Immature natural killer cell (primary cell): ENCODE measurements around the gene CLHC1. TPM values are rescaled to one million over a fixed set of nuclear protein-coding genes. Genes with fewer than 3 reads are reported as not detected.

Source experiments
- DNase-seq, 3 donors: peaks; one replicate each; pipeline ENCODE4 v3.0.0; 2022; ENCODE audit warnings: mixed read lengths in 1 of 3
- H3K27ac Mint-ChIP-seq, 6 donors: one replicate each; pipeline ENCODE4 v1.8.0; 2020; ENCODE audit warnings: mixed read lengths in 6 of 6, mild to moderate bottlenecking in 5 of 6, inconsistent platforms in 4 of 6, moderate library complexity in 3 of 6
- H3K27me3 Mint-ChIP-seq, 3 donors: one replicate each; pipeline ENCODE4 v1.8.0; 2020 to 2021; ENCODE audit warnings: low read depth in 3 of 3, mild to moderate bottlenecking in 3 of 3, mixed read lengths in 3 of 3, moderate library complexity in 3 of 3, inconsistent platforms in 1 of 3
- H3K36me3 Mint-ChIP-seq, 3 donors: one replicate each; pipeline ENCODE4 v1.8.0; 2020; ENCODE audit warnings: mixed read lengths in 3 of 3, inconsistent platforms in 2 of 3, mild to moderate bottlenecking in 2 of 3
- H3K4me1 Mint-ChIP-seq, 2 donors: one replicate each; pipeline ENCODE4 v1.8.0; 2020; ENCODE audit warnings: inconsistent platforms in 2 of 2, mild to moderate bottlenecking in 2 of 2, mixed read lengths in 2 of 2, moderate library complexity in 1 of 2
- H3K4me3 Mint-ChIP-seq, 5 donors: one replicate each; pipeline ENCODE4 v1.8.0; 2020; ENCODE audit warnings: mild to moderate bottlenecking in 5 of 5, mixed read lengths in 5 of 5, inconsistent platforms in 3 of 5, moderate library complexity in 3 of 5
- H3K9me3 Mint-ChIP-seq, 6 donors: one replicate each; pipeline ENCODE4 v1.8.0; 2020; ENCODE audit warnings: mild to moderate bottlenecking in 6 of 6, mixed read lengths in 6 of 6, inconsistent platforms in 4 of 6, moderate library complexity in 3 of 6
- polyA plus RNA-seq, 3 donors: library from polyadenylated mRNA; unstranded; fragments of 300-500 nt; fragmentation: Illumina TruSeq; gene quantifications; one replicate each; pipeline ENCODE4 v1.2.3, GENCODE V29; 2021

CLHC1 gene
- polyA plus RNA-seq, 3 donors from 2014 or later = 2.0 to 2.9 TPM; not detected in 1

DNA sequence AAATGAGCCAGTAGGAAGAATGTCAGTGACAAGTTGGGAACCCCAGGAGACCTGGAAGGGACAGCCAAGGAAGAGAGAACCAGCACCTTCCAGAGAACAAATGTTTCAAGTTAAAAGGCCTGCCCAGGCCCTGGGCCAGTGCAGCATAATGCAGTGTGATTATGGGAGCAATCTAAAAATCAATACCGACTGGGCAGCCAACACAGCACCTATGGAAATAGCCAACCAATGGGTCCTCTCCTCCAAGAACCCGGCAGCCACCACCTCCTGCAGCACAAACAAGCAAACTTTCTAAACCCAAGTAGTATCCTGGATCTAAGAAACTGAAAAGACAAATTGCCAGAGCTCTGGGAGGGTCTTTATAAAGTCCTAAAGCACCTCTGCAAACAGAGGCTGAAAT lies 71.7 kb downstream of the CLHC1 start:
- Mint-ChIP-seq H3K27me3 (peaks cover 2 to 8% (median 2%) of the 10 kb centered on the region in 3 donors), H3K9me3 (no peaks in the 10 kb centered on the region), H3K4me3 (no peak overlapping the region)

DNA sequence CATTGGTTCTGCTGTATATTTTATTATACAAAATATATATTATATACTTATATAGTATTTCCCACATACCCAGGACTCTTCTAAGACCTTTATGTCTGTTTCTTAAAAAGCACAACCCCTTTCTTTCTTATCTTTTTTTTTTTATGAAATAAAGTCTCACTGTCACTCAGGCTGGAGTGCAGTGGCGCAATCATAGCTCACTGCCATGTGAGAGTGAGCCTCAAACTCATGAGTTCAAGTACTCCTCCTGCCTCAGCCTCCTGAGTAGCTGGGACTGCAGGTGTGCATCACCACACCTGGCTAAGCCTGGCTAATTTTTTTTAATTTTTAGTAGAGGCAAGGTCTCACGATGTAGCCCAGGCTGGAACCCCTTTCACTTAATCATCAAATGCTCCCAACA lies 72.3 kb downstream of the CLHC1 start:
- H3K4me1 Mint-ChIP-seq = no peaks in the 10 kb centered on the region
- H3K4me3 Mint-ChIP-seq = no peak overlapping the region

More for the DNA sequence above, 71.7 kb downstream of the CLHC1 start:
- no peaks in the 10 kb centered on the region for H3K4me1 Mint-ChIP-seq
- DNase-seq = no peak
- no peak overlapping the region for H3K27ac Mint-ChIP-seq
- H3K36me3 Mint-ChIP-seq = no peaks in the 10 kb centered on the region

DNA sequence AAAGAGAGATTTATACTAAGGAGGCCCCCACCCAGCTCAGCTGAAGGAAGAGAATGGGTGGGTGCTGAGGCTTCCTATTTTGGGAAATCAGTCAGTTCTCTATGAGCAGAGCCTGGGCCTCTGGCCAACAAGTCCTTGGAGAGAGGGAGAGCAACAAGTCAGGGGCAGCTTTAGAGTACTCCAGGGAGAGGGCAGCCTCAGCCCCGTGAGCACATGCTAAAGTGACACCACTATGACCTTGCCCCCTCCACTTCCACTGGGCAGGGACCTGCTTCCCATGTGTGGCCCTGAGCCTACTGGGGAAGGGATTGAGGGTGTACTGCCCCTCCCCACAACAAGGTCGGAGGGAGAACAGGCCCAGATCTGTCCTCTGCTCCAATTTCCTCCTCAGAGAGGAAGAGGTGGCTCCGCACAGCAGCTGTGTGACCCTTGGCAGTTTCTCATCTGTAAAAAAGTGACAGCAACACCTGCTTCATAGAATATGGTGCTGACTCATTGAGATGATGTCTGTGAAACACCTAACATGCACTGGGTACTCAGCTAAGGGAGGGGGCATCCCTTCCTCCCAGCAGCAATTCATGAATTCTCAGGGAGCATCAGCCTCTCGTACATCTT lies 72.9 kb downstream of the CLHC1 start:
- no peaks in the 10 kb centered on the region for H3K4me1 Mint-ChIP-seq
- no peaks in the 10 kb centered on the region for H3K9me3 Mint-ChIP-seq
- peaks cover 0 to 10% (median 2%) of the 10 kb centered on the region in 3 donors for H3K27me3 Mint-ChIP-seq
- no peak overlapping the region for H3K4me3 Mint-ChIP-seq
- H3K36me3 Mint-ChIP-seq = no peaks in the 10 kb centered on the region
- DNase-seq = no peak
- H3K27ac Mint-ChIP-seq = no peak overlapping the region

More for the DNA sequence above, 72.3 kb downstream of the CLHC1 start:
- peaks cover 0 to 9% (median 2%) of the 10 kb centered on the region in 3 donors for H3K27me3 Mint-ChIP-seq
- no peaks in the 10 kb centered on the region for H3K9me3 Mint-ChIP-seq
- no peak for DNase-seq
- no peaks in the 10 kb centered on the region for H3K36me3 Mint-ChIP-seq
- no peak overlapping the region for H3K27ac Mint-ChIP-seq

DNA sequence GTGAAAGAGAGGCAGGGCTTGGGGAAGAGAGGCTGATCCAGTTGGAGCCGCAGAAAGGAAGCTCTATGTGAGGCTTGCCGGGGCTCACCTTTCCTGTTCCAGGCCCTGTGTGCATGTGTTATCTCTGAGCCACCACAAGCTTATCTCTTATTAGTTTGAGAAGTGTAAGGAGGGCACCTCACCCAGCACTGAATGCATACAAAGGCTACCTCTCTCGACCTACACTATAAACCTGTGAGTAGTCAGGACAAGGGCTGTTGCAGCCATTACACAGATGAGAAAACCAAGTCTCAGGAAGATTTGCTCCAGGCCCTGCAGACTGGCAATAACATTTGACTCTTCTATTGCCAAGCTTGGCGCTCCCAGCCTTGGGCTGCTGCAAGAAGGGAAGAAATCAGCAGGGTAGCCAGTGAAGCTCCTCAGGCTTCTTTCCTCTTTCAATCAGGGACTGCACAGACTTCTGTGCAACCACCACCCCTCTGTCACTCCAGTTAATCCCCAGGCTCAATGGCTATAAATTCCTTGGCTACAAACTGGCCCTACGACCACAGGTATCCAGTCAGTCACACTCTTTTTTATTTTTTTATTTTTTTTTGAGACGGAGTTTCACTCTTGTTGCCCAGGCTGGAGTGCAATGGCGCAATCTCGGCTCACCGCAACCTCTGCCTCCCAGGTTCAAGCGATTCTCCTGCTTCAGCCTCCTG lies 73.8 kb downstream of the CLHC1 start:
- H3K4me1 Mint-ChIP-seq = no peaks in the 10 kb centered on the region

DNA sequence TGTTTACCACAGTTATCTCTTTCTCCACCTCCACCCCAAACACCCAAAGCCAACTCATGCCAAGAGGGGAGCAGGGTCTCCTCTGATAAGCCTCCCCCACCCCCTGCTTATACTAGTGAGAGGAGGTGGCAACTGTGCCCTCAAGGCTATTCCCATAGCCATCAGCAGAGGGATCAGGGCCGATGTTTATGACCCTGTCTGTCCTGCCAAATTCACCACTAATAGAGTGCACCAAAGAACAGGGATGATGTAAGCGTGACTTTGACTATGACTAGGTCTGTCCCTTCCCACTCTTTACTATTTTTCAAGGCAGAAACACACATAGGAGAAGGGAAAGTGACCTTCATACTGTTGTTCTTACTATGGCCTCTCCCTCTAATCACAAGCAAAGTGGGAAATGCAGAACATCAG lies 74.6 kb downstream of the CLHC1 start:
- no peaks in the 10 kb centered on the region for H3K9me3 Mint-ChIP-seq
- no peak for DNase-seq
- no peak overlapping the region for H3K4me3 Mint-ChIP-seq
- no peaks in the 10 kb centered on the region for H3K36me3 Mint-ChIP-seq
- peaks cover 0 to 8% (median 0%) of the 10 kb centered on the region in 3 donors for H3K27me3 Mint-ChIP-seq
- H3K27ac Mint-ChIP-seq = no peak overlapping the region
- H3K4me1 Mint-ChIP-seq = no peaks in the 10 kb centered on the region

More for the DNA sequence above, 73.8 kb downstream of the CLHC1 start:
- DNase-seq = no peak
- H3K27ac Mint-ChIP-seq = no peak overlapping the region
- H3K4me3 Mint-ChIP-seq = no peak overlapping the region
- peaks cover 0 to 10% (median 2%) of the 10 kb centered on the region in 3 donors for H3K27me3 Mint-ChIP-seq
- H3K36me3 Mint-ChIP-seq = no peaks in the 10 kb centered on the region
- no peaks in the 10 kb centered on the region for H3K9me3 Mint-ChIP-seq

DNA sequence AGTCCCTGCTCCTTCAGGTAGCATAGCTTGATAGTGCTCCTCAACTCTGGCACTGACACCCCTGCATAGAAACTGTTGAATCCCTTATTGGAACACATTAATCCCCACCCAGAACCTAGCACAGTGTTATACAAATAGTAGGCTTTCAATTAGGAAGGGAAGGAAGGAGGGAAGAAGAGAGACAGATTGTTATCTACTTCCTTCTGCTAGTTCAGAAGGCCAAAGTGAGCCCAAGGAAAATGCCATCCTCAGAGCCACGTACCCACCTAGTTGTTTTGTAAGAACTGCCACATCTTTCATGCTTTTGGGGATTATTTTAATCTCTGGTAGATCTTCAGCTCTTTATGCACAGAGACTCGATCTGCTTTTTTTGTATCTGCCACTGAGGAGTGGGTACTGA lies 75.1 kb downstream of the CLHC1 start:
- no peak for DNase-seq
- no peaks in the 10 kb centered on the region for H3K36me3 Mint-ChIP-seq
- no peaks in the 10 kb centered on the region for H3K4me1 Mint-ChIP-seq
- no peak overlapping the region for H3K27ac Mint-ChIP-seq
- no peak overlapping the region for H3K4me3 Mint-ChIP-seq
- peaks cover 0 to 8% (median 0%) of the 10 kb centered on the region in 3 donors for H3K27me3 Mint-ChIP-seq
- no peaks in the 10 kb centered on the region for H3K9me3 Mint-ChIP-seq

DNA sequence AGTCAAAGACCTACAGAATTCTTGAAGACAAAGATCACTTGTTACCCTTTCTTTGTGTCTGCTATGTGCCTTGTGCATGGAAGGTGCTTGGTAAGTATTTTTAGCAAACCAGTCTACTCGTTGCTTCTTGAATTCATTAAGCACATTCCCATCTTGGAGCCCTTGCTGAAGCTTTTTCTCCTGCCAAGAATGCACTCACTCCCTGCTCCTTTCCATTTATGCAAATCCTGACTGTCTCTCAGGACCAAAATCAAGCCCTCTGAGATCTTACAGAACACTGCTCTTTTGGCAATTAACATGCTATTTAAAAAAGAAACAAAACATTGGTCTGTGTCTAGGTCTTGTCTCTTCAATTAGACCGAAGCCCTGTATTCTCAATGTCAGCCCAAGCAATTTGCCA lies 75.8 kb downstream of the CLHC1 start:
- H3K27me3 Mint-ChIP-seq = peaks cover 0 to 5% (median 0%) of the 10 kb centered on the region in 3 donors
- no peak overlapping the region for H3K4me3 Mint-ChIP-seq
- H3K27ac Mint-ChIP-seq = no peak overlapping the region
- no peak for DNase-seq
- no peaks in the 10 kb centered on the region for H3K9me3 Mint-ChIP-seq
- no peaks in the 10 kb centered on the region for H3K36me3 Mint-ChIP-seq
- H3K4me1 Mint-ChIP-seq = no peaks in the 10 kb centered on the region

DNA sequence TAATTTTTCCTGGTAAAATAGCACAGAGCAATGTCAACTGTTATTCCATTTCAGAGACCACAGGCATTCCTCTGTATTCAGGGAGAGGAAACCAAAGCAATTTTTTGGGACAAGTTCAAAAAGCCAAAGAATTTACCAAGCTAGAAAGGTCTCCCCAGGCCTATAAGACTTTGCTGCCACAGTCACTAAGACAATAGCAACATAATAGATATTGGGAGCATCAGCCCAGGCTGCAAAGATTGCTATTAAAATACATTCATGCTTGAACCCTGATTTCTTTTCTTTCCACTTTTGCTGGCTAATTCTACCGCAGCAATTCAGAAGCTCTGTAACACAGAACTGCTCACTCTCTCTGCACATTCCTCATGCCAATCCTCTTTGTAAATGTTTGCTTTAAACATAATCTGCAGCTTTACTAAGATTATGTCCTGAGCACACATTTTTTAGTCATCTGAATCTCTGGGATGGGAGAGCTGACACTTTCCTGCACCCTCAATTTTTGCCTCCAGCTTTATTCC lies 76.3 kb downstream of the CLHC1 start:
- Mint-ChIP-seq H3K27ac (no peak overlapping the region), H3K4me3 (no peak overlapping the region), H3K36me3 (no peaks in the 10 kb centered on the region), H3K4me1 (no peaks in the 10 kb centered on the region), H3K9me3 (no peaks in the 10 kb centered on the region), H3K27me3 (peaks cover 0 to 5% (median 0%) of the 10 kb centered on the region in 3 donors)
- no peak for DNase-seq

DNA sequence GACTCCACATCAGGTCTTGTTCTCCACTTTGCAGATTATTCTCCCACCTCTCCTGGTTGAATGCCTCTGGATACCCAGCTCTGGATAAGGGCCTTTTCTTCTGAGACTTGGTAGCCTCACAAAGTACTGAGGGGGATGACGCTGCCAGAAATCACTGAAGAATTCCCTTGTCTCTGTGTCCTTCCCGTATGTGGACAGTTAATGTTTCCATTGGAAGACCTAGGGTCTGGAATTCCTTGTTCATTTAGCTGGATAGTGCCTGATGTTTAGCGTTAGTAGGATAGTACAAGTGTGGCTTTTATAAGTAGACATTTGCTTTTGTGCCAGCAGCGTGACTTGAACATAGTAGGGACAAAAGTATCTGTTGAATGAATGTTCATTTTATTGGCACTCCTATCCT lies 76.9 kb downstream of the CLHC1 start:
- H3K9me3 Mint-ChIP-seq = no peaks in the 10 kb centered on the region
- H3K4me3 Mint-ChIP-seq = no peak overlapping the region
- no peak for DNase-seq
- no peaks in the 10 kb centered on the region for H3K4me1 Mint-ChIP-seq
- H3K36me3 Mint-ChIP-seq = no peaks in the 10 kb centered on the region
- H3K27ac Mint-ChIP-seq = no peak overlapping the region
- H3K27me3 Mint-ChIP-seq = peaks cover 0 to 5% (median 0%) of the 10 kb centered on the region in 3 donors

DNA sequence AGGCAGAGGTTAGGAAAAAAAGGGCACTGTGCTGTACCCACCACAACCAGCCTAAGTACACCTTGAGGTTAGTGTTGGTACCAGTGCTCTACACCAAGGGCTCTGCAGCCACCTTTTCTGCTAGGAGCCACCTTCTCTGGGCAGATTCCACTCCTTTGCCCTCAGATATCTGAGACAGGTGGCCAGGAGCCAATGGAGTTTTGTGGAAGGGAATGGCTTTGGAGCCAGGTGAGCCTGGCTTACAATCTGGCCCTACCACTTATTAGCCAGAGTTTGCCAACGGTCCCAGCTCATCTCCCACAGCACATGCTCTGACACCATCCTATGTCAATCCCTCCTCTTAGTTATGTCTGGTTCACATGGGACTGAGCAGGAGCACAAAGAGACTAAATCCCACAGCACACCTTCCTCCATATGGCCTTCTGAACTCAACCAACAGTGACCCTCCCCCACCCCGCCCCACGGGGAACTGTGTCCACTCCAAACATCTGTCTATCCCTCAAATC lies 77.5 kb downstream of the CLHC1 start:
- H3K4me3 Mint-ChIP-seq = no peak overlapping the region
- no peak overlapping the region for H3K27ac Mint-ChIP-seq
- no peaks in the 10 kb centered on the region for H3K36me3 Mint-ChIP-seq
- DNase-seq = no peak
- peaks cover 0 to 5% (median 0%) of the 10 kb centered on the region in 3 donors for H3K27me3 Mint-ChIP-seq
- H3K9me3 Mint-ChIP-seq = no peaks in the 10 kb centered on the region
- H3K4me1 Mint-ChIP-seq = no peaks in the 10 kb centered on the region

DNA sequence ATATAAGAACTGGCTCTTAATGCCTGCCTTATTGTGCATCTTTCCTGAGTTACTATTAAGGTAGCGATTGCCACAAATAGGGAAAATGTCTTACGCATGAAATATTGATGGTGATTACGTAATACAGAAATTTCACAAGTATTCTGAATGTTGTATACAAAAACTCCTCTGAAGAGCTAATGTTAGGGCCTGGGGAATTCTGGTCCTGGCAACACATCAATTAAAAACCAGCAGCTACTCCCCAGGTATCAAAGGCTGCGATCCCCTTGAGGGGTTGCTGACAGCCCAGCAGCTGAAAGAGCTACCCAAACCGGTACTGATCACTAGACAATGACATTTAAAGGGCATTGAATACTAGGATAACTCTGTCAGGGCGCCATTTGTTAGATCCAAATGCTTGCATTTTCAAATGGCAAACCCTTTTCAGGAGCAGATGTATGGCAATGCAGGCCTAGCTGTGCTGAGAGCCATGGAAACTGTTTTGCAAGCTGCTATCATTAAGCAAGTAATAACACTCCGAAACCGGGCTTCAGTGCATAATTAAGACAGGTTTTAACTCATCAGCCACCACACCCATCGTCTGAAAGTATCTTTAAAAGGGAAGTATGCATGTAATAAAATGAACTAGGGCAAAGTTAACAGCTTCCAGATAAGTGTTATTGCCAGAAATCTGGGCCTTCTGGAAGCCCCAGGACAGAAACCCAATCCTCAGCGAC lies 78.4 kb downstream of the CLHC1 start:
- H3K27me3 Mint-ChIP-seq = peaks cover 0 to 5% (median 0%) of the 10 kb centered on the region in 3 donors
- H3K27ac Mint-ChIP-seq = no peak overlapping the region
- no peak for DNase-seq
- no peaks in the 10 kb centered on the region for H3K9me3 Mint-ChIP-seq
- H3K4me1 Mint-ChIP-seq = no peaks in the 10 kb centered on the region
- H3K4me3 Mint-ChIP-seq = no peak overlapping the region
- H3K36me3 Mint-ChIP-seq = no peaks in the 10 kb centered on the region

DNA sequence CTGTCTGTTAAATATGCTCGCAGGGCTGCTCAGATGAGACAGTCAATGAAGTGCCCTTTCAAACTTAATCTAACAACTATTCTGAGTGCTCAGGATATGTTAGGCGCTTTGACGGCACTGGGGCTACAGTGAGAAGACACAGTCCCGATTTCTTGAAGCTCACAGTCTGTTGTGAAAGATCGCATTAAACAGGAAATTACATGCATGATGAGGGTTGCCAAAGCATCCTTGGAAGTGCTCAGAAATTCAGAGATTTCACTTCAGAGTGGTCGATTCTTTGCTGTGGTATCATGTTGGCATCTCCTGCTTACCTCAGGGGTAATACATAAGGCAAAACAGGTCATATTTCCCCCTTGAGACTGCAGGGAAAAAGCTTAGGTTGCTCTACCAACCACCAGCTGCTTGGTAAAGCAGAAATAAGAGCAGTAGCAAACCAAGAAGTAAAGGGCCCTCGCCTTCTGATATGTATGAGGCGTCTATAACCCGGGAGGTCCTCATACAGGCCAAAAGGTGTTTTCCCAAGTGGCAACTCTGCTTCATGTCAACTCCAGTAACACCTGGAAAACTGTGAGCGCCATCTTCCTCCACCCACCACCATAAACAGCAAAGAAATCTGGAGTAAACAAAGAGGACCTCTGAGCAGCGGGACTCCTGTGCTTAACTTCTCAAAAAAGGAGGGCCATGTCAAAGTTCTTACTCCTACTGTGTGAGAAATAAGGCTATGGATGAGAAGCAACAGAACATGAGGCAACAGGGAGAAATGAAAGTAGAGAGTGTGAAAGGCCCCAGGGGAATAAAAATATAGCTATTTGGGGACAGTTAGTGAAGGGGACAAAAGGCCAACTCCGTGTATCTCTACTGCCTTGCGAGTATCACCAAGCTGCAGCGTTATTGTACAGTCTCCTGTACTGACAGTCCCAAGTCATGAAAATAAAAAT lies 79.3 kb downstream of the CLHC1 start:
- peaks cover 0 to 3% (median 1%) of the 10 kb centered on the region in 3 donors for H3K27me3 Mint-ChIP-seq
- no peak for DNase-seq
- no peaks in the 10 kb centered on the region for H3K9me3 Mint-ChIP-seq
- H3K4me3 Mint-ChIP-seq = no peak overlapping the region
- no peaks in the 10 kb centered on the region for H3K36me3 Mint-ChIP-seq
- H3K4me1 Mint-ChIP-seq = no peaks in the 10 kb centered on the region
- no peak overlapping the region for H3K27ac Mint-ChIP-seq
